ENCODE data around the gene KDM5A.
"Not testable (repeated sequence)": the region's sequence is repeated elsewhere in the genome, so short reads cannot be mapped to it uniquely, and the experiment has no call there.

- not testable (repeated sequence) for TF ChIP-seq CTCF, POLR2A (IDR thresholded peaks at IDR 0.05)
Measured at GRCh38 chr12:435737-436136, 46.6 kb upstream of the KDM5A start.

All from esophagus squamous epithelium (tissue), 4 donors.